Sigmoid colon (tissue), 7 donors: ENCODE data around the gene ACTN2. TPM values are rescaled to one million over a fixed set of nuclear protein-coding genes. Genes with fewer than 3 reads are reported as not detected.

Experiments
- DNase-seq: peaks from one replicate; pipeline ENCODE4 v3.0.0-alpha.2; 2019
- H3K27ac ChIP-seq, 4 donors: fragments of 200-600 bp; sonication (generic); one replicate each; pipeline ENCODE4 v1.5.1; 2016 to 2019; ENCODE audit warnings: mild to moderate bottlenecking in 1 of 4
- H3K27me3 ChIP-seq, 3 donors: fragments of 200-600 bp; sonication (generic); one replicate each; pipeline ENCODE4 v1.5.1; 2019; ENCODE audit warnings: mild to moderate bottlenecking in 1 of 3
- H3K36me3 ChIP-seq, 4 donors: fragments of 200-600 bp; sonication (generic); one replicate each; pipeline ENCODE4 v1.5.1; 2016 to 2019
- H3K4me1 ChIP-seq, 4 donors: fragments of 200-600 bp; sonication (generic); one replicate each; pipeline ENCODE4 v1.5.1; 2017 to 2019
- H3K4me3 ChIP-seq, 4 donors: fragments of 200-600 bp; sonication (generic); one replicate each; pipeline ENCODE4 v1.5.1; 2017 to 2019; ENCODE audit warnings: mild to moderate bottlenecking in 2 of 4, moderate library complexity in 1 of 4
- H3K9me3 ChIP-seq, 4 donors: fragments of 200-600 bp in 3 of 4; sonication (generic) in 3 of 4; one replicate each; pipeline versions ENCODE4 v1.5.1 to v1.6.1; 2013 to 2019
- CTCF ChIP-seq, 4 experiments: fragments of 450-650 bp in 3 of 4; fragments of 200-600 bp in 1 of 4; IDR thresholded peaks; one replicate each; pipeline ENCODE4 v1.5.1; 2016 to 2019; ENCODE audit warnings: antibody characterized with exemption in 4 of 4, mild to moderate bottlenecking in 3 of 4, moderate library complexity in 2 of 4
- EP300 ChIP-seq, 4 donors: sonication (generic); formaldehyde crosslinking; IDR thresholded peaks; one replicate each; pipeline ENCODE4 v1.6.1; 2017; ENCODE audit warnings: antibody characterized with exemption in 4 of 4
- POLR2A ChIP-seq, 2 donors: fragments of 450-650 bp; IDR thresholded peaks; one replicate each; pipeline ENCODE4 v1.6.1; 2016; ENCODE audit warnings: antibody characterized with exemption in 2 of 2, mild to moderate bottlenecking in 2 of 2, moderate library complexity in 2 of 2
- POLR2AphosphoS5 ChIP-seq, 4 donors: sonication (generic); formaldehyde crosslinking; IDR thresholded peaks; one replicate each; pipeline ENCODE4 v1.6.1; 2017; ENCODE audit warnings: antibody characterized with exemption in 4 of 4
- WGBS, 2 donors: extraction: QIAGEN DNeasy Blood & Tissue Kit; methylation state at CpG; one replicate each; pipeline ENCODE4 v1.1.7; 2013; 5-methylcytosine and 5-hydroxymethylcytosine counted together
- intact Hi-C: fragments of 100-400 bp; cut with DNase I; formaldehyde crosslinking; loops from one replicate; pipeline ENCODE4 v1.15.1; 2023
- polyA plus RNA-seq, 3 donors: library from polyadenylated mRNA; stranded (reverse); fragments of 200-250 nt; gene quantifications; one replicate each; pipeline ENCODE4 v1.2.3, GENCODE V29; 2013
- total RNA-seq, 4 donors: library from RNA; depleted of rRNA; stranded (reverse); fragments of >200 nt; gene quantifications; one replicate each; pipeline ENCODE4 v1.1.0, GENCODE V29; 2016
- donor health status: healthy with polysubstance abuse.
- donor health status: Bipolar disorder and iron deficiency.
- donor health status: healthy.

Gene ACTN2
- total and polyA plus RNA-seq, 7 donors, result 0.36 to 1.8 (median 0.91) TPM; not detected in 1

- Histone ChIP-seq H3K9me3 (no peaks in the 10 kb centered on the region), H3K36me3 (no peaks in the 10 kb centered on the region), H3K27ac (no peak overlapping the region), H3K4me3 (no peak overlapping the region), H3K4me1 (no peaks in the 10 kb centered on the region), H3K27me3 (no peaks in the 10 kb centered on the region)
- DNase-seq, result no peak
- 83 to 84% methylated on average over 6 of the region's 6 CpGs for WGBS, 2 donors
- intact Hi-C loops, result no loop called here
- TF ChIP-seq POLR2A (IDR thresholded peaks at IDR 0.05) (no peak), POLR2AphosphoS5 (IDR thresholded peaks at IDR 0.05) (no peak), EP300 (IDR thresholded peaks at IDR 0.05) (no peak), CTCF (IDR thresholded peaks at IDR 0.05) (no peak)
These were observed 61.1 kb downstream of the ACTN2 start for GRCh38 chr1:236747311-236747985.

DNA sequence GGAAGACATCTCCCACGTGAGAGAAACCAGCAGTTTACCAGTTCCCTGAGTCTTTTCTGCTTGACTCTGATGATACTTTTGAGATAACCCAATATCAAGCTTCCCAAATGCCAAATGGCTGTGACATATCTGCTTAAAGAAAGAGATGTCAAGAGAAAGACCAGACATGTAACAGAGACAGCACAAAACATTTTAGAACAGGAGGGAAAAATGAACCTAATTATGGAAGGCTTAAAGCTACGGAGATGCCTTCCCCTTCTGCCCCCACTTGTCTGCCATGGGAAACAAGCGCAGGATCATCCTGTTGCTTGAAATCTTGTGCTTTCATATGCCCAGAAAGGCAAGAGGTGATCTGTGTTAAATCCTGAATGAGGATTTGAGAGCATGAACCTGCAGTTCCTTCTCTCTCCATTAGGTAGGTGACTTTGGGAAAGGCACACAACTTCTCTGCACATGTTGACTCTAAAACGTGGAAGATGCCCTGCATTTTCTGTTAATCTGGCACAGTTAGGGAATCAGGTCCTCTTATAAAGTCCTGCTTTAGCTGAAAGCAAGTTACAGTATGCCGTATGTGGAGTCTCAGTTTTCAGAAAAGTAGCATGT is 62.1 kb downstream of the ACTN2 start:
- intact Hi-C loops, result no loop called here
- 67 to 74% methylated on average over 5 of the region's 5 CpGs for WGBS, 2 donors
- no peak for DNase-seq
- Histone ChIP-seq H3K4me1 (no peaks in the 10 kb centered on the region), H3K4me3 (no peak overlapping the region), H3K27ac (no peak overlapping the region), H3K9me3 (no peaks in the 10 kb centered on the region), H3K27me3 (no peaks in the 10 kb centered on the region), H3K36me3 (no peaks in the 10 kb centered on the region)
- no peak for TF ChIP-seq POLR2AphosphoS5 (IDR thresholded peaks at IDR 0.05)
- no peak for TF ChIP-seq CTCF (IDR thresholded peaks at IDR 0.05)
- no peak for TF ChIP-seq EP300 (IDR thresholded peaks at IDR 0.05)
- no peak for TF ChIP-seq POLR2A (IDR thresholded peaks at IDR 0.05)

DNA sequence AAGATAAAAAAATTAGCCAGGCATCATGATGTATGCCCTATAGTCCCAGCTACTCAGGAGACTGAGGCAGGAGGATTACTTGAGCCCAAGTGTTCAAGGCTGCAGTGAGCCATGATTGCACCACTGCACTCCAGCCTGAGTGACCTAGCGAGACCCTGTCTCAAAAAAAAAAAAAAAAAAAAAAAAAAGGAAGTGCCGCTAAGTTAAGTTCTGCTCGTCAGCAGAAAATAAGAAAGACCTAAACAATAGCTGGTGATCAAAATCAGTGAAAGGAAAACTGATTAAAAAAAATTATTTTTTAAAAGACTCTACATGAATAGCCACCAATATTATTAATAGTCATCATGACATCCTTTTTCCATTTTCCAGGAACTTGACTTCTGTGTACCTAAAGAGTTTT is 64.6 kb downstream of the ACTN2 start:
- 67 to 79% methylated on average over 3 of the region's 3 CpGs for WGBS, 2 donors
- no peaks in the 10 kb centered on the region for H3K36me3 ChIP-seq
- H3K27ac ChIP-seq, result no peak overlapping the region

GRCh38 chr1:236751385-236751784 is 65.1 kb downstream of the ACTN2 start:
- Histone ChIP-seq H3K4me1 (no peaks in the 10 kb centered on the region), H3K27ac (no peak overlapping the region), H3K27me3 (no peaks in the 10 kb centered on the region), H3K4me3 (no peak overlapping the region), H3K9me3 (no peaks in the 10 kb centered on the region), H3K36me3 (no peaks in the 10 kb centered on the region)
- intact Hi-C loops, result loop anchor here (10.0 kb wide), 1 partner anchor 633 kb away; no protein-coding TSS in a partner anchor
- TF ChIP-seq POLR2AphosphoS5 (IDR thresholded peaks at IDR 0.05) (no peak), EP300 (IDR thresholded peaks at IDR 0.05) (no peak), POLR2A (IDR thresholded peaks at IDR 0.05) (no peak), CTCF (IDR thresholded peaks at IDR 0.05) (no peak)
- 89 to 90% methylated on average over 16 of the region's 16 CpGs for WGBS, 2 donors
- no peak for DNase-seq

More for the DNA sequence above, 64.6 kb downstream of the ACTN2 start:
- intact Hi-C loops, result loop anchor here (10.0 kb wide), 1 partner anchor 634 kb away; no protein-coding TSS in a partner anchor
- Histone ChIP-seq H3K27me3 (no peaks in the 10 kb centered on the region), H3K4me1 (no peaks in the 10 kb centered on the region), H3K9me3 (no peaks in the 10 kb centered on the region), H3K4me3 (no peak overlapping the region)
- no peak for DNase-seq
- TF ChIP-seq EP300 (IDR thresholded peaks at IDR 0.05) (no peak), POLR2A (IDR thresholded peaks at IDR 0.05) (no peak), POLR2AphosphoS5 (IDR thresholded peaks at IDR 0.05) (no peak), CTCF (IDR thresholded peaks at IDR 0.05) (no peak)
